ENCODE results near the gene USP10. TPM values are rescaled to one million over a fixed set of nuclear protein-coding genes. Genes with fewer than 3 reads are reported as not detected.

The USP10 gene
- total RNA-seq, 1 experiment from 2014 or later: 50.4 TPM

GRCh38 chr16:84715854-84716253, 16.1 kb downstream of the USP10 start:
- Histone ChIP-seq H3K4me1 (ENCODE audit: insufficient read depth, low read length) (no peaks in the 10 kb centered on the region), H3F3A (ENCODE audit: low read length, unreplicated experiment) (no peaks in the 10 kb centered on the region), H3K9me3 (ENCODE audit: low read length) (no peaks in the 10 kb centered on the region), H3K36me3 (ENCODE audit: low read depth, low read length) (no peaks in the 10 kb centered on the region; the same call in 1 of the 2 replicates), H3K4me3 (ENCODE audit: low read length) (no peak overlapping the region), H3K9ac (ENCODE audit: low read length) (no peak overlapping the region), H3K79me2 (ENCODE audit: low read length) (peaks cover 99% of the 10 kb centered on the region), H3K4me2 (ENCODE audit: low read length) (no peak overlapping the region), H4K20me1 (ENCODE audit: low read length) (peaks cover 74% of the 10 kb centered on the region), H3K9me2 (replicated peaks; ENCODE audit: low read length) (no peaks in the 10 kb centered on the region), H3K27me3 (ENCODE audit: low read length) (no peaks in the 10 kb centered on the region), H3K27ac (ENCODE audit: low read length) (no peak overlapping the region), H2AFZ (ENCODE audit: low read length) (no peak overlapping the region)
- ChIA-PET POLR2A (ENCODE audit: unreplicated experiment) (no interaction called here), CTCF (interaction anchor here (0.7 to 0.8 kb wide), 2 partner anchors 10 to 60 kb away, joined by 3 read pairs; no protein-coding TSS in a partner anchor)
- no peak for DNase-seq
- ATAC-seq: no peak
- no TSS peak for BruUV-seq (replicated peaks)
- intact Hi-C loops (cut with micrococcal nuclease): no loop called here
- no peak for TF ChIP-seq EZH2 (IDR thresholded peaks at IDR 0.05; ENCODE audit: low read length, unreplicated experiment)
- no peak for TF ChIP-seq CTCF (conservative IDR thresholded peaks at IDR 0.05; ENCODE audit: low read depth, low read length)
- no peak for TF ChIP-seq EZH2phosphoT487 (IDR thresholded peaks at IDR 0.05; ENCODE audit: borderline replicate concordance, low read length)

DNA sequence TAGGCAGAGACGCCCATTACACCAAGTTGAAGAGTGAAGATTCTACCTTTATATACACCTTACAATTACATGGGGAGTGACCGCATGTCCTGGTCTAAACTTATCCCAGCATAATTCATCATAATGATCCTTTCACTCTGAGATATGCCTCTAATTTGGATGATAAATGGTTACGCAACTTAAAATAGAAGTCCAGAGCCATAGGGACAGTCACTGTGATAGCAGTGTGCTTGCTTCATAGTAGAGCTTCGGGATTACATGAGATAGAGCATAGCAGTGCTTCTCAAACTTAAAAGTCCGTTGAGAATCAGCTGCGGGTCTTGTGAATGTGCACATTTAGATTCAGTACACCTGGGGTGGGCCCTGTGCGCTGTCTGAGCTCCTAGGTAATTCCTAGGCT, 16.9 kb downstream of the USP10 start:
- Histone ChIP-seq H3K36me3 (ENCODE audit: low read depth, low read length) (no peaks in the 10 kb centered on the region; the same call in 1 of the 2 replicates), H3K9ac (ENCODE audit: low read length) (no peak overlapping the region), H3F3A (ENCODE audit: low read length, unreplicated experiment) (no peaks in the 10 kb centered on the region), H3K27ac (ENCODE audit: low read length) (no peak overlapping the region), H3K27me3 (ENCODE audit: low read length) (no peaks in the 10 kb centered on the region), H3K79me2 (ENCODE audit: low read length) (peaks cover 99% of the 10 kb centered on the region), H2AFZ (ENCODE audit: low read length) (no peak overlapping the region), H3K9me3 (ENCODE audit: low read length) (no peaks in the 10 kb centered on the region), H4K20me1 (ENCODE audit: low read length) (peaks cover 68% of the 10 kb centered on the region), H3K4me2 (ENCODE audit: low read length) (no peak overlapping the region), H3K4me3 (ENCODE audit: low read length) (no peak overlapping the region), H3K4me1 (ENCODE audit: insufficient read depth, low read length) (no peaks in the 10 kb centered on the region), H3K9me2 (replicated peaks; ENCODE audit: low read length) (no peaks in the 10 kb centered on the region)
- ChIA-PET POLR2A (ENCODE audit: unreplicated experiment) (no interaction called here), CTCF (no interaction called here)
- intact Hi-C loops (cut with micrococcal nuclease): no loop called here
- TF ChIP-seq EZH2 (IDR thresholded peaks at IDR 0.05; ENCODE audit: low read length, unreplicated experiment) (no peak), CTCF (conservative IDR thresholded peaks at IDR 0.05; ENCODE audit: low read depth, low read length) (no peak), EZH2phosphoT487 (IDR thresholded peaks at IDR 0.05; ENCODE audit: borderline replicate concordance, low read length) (no peak)
- no peak for ATAC-seq
- no peak for DNase-seq
- BruUV-seq (replicated peaks): no TSS peak

- intact Hi-C loops (cut with micrococcal nuclease): no loop called here
- H3K79me2 ChIP-seq (ENCODE audit: low read length): peaks cover 99% of the 10 kb centered on the region
- peaks cover 66% of the 10 kb centered on the region for H4K20me1 ChIP-seq (ENCODE audit: low read length)
- POLR2A ChIA-PET (ENCODE audit: unreplicated experiment): no interaction called here
- BruUV-seq (replicated peaks): no TSS peak
- no peaks in the 10 kb centered on the region for H3K4me1 ChIP-seq (ENCODE audit: insufficient read depth, low read length)
- H3K36me3 ChIP-seq (ENCODE audit: low read depth, low read length): peaks cover 6% of the 10 kb centered on the region
- TF ChIP-seq EZH2 (IDR thresholded peaks at IDR 0.05; ENCODE audit: low read length, unreplicated experiment) (no peak), EZH2phosphoT487 (IDR thresholded peaks at IDR 0.05; ENCODE audit: borderline replicate concordance, low read length) (no peak), CTCF (conservative IDR thresholded peaks at IDR 0.05; ENCODE audit: low read depth, low read length) (no peak)
- no peak overlapping the region for H3K4me2 ChIP-seq (ENCODE audit: low read length)
- CTCF ChIA-PET: no interaction called here
- no peaks in the 10 kb centered on the region for H3K9me2 ChIP-seq (replicated peaks; ENCODE audit: low read length)
- H3K9ac ChIP-seq (ENCODE audit: low read length): no peak overlapping the region
- ATAC-seq: peak; percentile 58; the same call in 1 of the 2 replicates
- no peaks in the 10 kb centered on the region for H3K9me3 ChIP-seq (ENCODE audit: low read length)
- H3K4me3 ChIP-seq (ENCODE audit: low read length): no peak overlapping the region
- H2AFZ ChIP-seq (ENCODE audit: low read length): no peak overlapping the region
- peak; percentile 41 for DNase-seq
- no peak overlapping the region for H3K27ac ChIP-seq (ENCODE audit: low read length)
- H3K27me3 ChIP-seq (ENCODE audit: low read length): no peaks in the 10 kb centered on the region
- no peaks in the 10 kb centered on the region for H3F3A ChIP-seq (ENCODE audit: low read length, unreplicated experiment)
These were observed 17.7 kb downstream of the USP10 start for GRCh38 chr16:84717484-84717883.

Measured in PC-3 (cell line).